DOHH2 (cell line): Measurements from ENCODE around the gene MTCL1.

Experiments
- EZH2phosphoT487 ChIP-seq: fragments of 200-600 bp; sonication (generic); IDR thresholded peaks from 2 replicates; pipeline ENCODE4 v1.6.1; 2017; ENCODE audit warnings: borderline replicate concordance, mild to moderate bottlenecking, antibody characterized with exemption, low read length, moderate library complexity, mixed read lengths
- TF ChIP-seq, protein P1 (sequence below): fragments of 200-600 bp; sonication (generic); IDR thresholded peaks from one replicate; pipeline ENCODE4 v1.5.1; 2014; ENCODE audit warnings: antibody characterized with exemption, mild to moderate bottlenecking, low read depth, low read length; ENCODE audit not compliant: poor library complexity, severe bottlenecking

DNA sequence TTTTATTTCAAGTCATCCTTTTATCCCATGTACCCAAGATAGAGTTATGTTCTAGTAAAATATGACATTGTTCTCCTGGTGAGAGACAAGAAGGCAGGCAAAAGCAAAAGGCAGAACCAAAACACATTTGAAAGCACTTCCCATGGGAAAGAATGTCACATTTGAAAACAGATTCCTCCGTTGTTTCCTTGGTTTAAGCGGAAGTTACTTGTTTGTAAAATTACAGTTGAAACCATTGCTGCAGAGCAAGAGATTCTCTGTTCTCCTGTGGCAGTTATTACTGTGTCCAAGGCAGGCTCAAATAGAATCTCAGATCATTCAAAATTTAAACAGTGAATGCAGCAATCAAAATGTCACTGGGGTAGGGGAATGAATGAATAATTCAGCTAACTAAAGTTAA is 149.6 kb downstream of the MTCL1 start:
- TF ChIP-seq, protein P1, sequence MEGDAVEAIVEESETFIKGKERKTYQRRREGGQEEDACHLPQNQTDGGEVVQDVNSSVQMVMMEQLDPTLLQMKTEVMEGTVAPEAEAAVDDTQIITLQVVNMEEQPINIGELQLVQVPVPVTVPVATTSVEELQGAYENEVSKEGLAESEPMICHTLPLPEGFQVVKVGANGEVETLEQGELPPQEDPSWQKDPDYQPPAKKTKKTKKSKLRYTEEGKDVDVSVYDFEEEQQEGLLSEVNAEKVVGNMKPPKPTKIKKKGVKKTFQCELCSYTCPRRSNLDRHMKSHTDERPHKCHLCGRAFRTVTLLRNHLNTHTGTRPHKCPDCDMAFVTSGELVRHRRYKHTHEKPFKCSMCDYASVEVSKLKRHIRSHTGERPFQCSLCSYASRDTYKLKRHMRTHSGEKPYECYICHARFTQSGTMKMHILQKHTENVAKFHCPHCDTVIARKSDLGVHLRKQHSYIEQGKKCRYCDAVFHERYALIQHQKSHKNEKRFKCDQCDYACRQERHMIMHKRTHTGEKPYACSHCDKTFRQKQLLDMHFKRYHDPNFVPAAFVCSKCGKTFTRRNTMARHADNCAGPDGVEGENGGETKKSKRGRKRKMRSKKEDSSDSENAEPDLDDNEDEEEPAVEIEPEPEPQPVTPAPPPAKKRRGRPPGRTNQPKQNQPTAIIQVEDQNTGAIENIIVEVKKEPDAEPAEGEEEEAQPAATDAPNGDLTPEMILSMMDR, result no peak
- no peak for TF ChIP-seq EZH2phosphoT487
